Mammary epithelial cell (primary cell): ENCODE measurements around the gene TMTC2.

Experiments
- EZH2 ChIP-seq: IDR thresholded peaks from 2 replicates; pipeline ENCODE4 v1.6.1; 2012; ENCODE audit warnings: low read length, inconsistent platforms, borderline replicate concordance
- TF ChIP-seq, protein P1 (sequence below), 2 donors: IDR thresholded peaks in 1 of 2; conservative IDR thresholded peaks in 1 of 2; 2 replicates each; pipeline ENCODE4 v1.5.1; 2011 to 2012; ENCODE audit warnings: inconsistent platforms in 2 of 2, low read length in 2 of 2, mild to moderate bottlenecking in 2 of 2, control low read depth in 1 of 2, low read depth in 1 of 2; ENCODE audit not compliant: insufficient read depth in 1 of 2; ENCODE audit errors: extremely low read depth in 1 of 2

DNA sequence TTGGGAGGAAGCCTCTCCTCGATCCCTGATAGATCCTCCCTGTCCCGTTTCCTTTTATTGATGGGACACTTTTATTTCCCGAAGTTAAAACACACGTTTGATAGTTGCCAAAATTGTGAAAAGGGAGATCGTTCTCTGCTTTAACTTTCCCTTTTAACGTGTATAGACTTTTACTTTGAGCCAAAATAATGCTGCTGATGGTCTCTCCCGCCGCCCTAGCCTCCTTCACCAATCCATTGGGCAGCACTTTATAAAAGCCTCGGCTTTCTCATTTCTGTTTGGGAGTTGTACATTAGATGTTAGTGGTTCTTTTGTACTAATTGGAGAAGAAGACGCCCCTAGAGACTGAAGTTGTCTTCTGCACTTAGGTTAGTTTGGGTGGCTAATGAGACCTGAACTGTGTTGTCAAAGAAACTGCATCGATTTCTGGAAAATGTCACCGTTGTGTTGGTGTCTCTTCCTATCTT, 1.4 kb downstream of the TMTC2 start:
- TF ChIP-seq, protein P1, sequence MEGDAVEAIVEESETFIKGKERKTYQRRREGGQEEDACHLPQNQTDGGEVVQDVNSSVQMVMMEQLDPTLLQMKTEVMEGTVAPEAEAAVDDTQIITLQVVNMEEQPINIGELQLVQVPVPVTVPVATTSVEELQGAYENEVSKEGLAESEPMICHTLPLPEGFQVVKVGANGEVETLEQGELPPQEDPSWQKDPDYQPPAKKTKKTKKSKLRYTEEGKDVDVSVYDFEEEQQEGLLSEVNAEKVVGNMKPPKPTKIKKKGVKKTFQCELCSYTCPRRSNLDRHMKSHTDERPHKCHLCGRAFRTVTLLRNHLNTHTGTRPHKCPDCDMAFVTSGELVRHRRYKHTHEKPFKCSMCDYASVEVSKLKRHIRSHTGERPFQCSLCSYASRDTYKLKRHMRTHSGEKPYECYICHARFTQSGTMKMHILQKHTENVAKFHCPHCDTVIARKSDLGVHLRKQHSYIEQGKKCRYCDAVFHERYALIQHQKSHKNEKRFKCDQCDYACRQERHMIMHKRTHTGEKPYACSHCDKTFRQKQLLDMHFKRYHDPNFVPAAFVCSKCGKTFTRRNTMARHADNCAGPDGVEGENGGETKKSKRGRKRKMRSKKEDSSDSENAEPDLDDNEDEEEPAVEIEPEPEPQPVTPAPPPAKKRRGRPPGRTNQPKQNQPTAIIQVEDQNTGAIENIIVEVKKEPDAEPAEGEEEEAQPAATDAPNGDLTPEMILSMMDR (conservative IDR thresholded peaks at IDR 0.05 in 1 of 2, IDR thresholded peaks at IDR 0.05 in 1 of 2; ENCODE audit: extremely low read depth in 1 of 2, insufficient read depth in 1 of 2, low read depth in 1 of 2, low read length in 2 of 2) = peak; percentile 6 to 11
- no peak for TF ChIP-seq EZH2
